ENCODE data around the gene SLC30A2.

- no peak for TF ChIP-seq CTCF (IDR thresholded peaks at IDR 0.05)
- TF ChIP-seq POLR2A (IDR thresholded peaks at IDR 0.05), result no peak
These were observed 20.9 kb upstream of the SLC30A2 start for GRCh38 chr1:26066857-26067256.
